Fibroblast of gingiva (primary cell): ENCODE results near the gene FOXP1.
A peak's percentile ranks its signal among the peaks of the same experiment; 100 is the strongest.

Source experiments
- DNase-seq: peaks from one replicate; pipeline ENCODE4 v3.0.0-alpha.2; 2011; ENCODE audit warnings: low read depth

Gene FOXP1

DNA sequence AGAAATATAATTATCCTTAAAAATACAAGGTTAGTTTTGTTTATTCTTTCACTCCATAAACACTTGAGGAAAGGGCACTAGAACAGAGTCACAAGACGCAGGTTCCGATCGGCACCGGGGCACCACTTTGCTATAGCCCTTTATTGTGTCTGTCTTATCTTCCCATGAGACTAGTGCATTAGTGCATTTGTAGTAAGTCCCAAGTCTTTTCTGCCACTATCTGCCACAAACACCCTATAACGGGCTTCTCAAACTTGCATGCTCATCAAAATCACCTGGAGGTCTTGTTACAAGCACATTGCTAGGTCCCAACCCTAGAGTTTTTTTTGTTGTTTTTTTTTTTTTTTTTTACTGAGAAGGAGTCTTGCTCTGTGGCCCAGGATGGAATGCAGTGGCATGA, 213.1 kb downstream of the FOXP1 start:
- no peak for DNase-seq

- DNase-seq = peak; percentile 85
These were observed 213.7 kb downstream of the FOXP1 start for GRCh38 chr3:71369701-71370391.

DNA sequence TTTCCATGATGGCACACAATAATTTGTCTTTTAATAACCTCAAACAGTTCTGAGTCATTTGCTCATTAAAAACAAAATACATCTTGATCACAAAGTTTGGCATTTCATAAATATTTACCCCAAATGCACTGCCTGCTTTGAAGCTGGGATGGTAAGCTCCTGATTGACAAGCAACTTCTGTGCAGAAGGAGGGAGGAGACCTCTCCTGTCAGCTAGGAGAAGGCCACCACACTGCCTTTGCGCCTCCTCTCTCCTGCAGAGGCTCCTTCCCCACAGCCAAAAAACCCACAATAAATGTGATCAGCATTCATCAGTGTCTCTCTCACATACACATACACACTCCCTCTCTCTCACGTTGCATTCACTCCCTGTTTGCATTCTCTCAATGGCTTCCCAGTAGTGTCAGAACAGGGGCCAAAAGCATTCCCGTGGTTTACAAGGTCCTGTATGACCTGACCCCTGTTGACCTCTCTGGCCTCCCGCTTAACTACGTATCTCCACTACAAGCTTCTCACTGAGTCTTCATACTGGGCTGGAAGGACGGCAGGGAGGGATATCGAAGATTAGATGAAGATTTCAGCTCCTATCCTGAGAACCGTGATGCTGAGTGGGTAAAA, 216.4 kb downstream of the FOXP1 start:
- no peak for DNase-seq

- no peak for DNase-seq
These were observed 222.1 kb downstream of the FOXP1 start for GRCh38 chr3:71361334-71361890.

DNA sequence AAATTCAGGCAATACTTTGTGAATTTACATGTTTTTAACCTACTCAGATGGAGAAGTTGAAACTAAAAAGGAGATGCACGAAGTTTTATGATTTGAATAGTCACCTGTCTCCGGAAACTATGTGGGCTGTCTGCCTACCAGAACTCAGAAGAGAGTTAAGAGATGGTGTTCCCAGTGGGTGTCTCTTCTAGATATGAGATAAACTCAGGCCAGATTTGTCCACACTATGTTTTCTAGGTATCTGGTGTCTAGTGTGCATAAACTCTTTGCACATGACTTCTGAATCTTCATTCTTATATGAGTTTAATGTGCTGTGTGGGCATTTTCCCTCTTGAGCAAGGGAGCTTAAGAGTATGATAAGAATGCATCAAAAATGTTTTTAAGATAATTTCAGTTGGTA, 222.8 kb downstream of the FOXP1 start:
- DNase-seq = no peak

DNA sequence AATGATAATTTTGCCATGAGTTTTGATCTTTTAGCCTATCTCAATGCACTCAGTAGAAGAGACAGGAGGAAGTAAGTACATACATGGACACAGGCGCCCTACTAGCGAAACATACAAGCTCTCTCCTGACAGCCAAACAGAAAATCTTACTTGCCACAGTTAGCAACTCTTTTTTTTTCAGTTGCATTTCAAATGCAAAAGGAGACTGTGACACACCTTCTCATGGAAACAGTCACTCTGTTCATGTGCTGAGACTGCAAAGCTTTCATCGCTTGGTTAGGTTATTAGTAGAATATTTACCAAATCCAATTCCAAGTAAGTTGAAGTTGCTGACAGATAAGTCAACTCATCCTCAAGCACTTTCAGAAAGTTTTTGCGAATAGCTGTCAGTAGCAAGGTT, 223.3 kb downstream of the FOXP1 start:
- DNase-seq = no peak

DNA sequence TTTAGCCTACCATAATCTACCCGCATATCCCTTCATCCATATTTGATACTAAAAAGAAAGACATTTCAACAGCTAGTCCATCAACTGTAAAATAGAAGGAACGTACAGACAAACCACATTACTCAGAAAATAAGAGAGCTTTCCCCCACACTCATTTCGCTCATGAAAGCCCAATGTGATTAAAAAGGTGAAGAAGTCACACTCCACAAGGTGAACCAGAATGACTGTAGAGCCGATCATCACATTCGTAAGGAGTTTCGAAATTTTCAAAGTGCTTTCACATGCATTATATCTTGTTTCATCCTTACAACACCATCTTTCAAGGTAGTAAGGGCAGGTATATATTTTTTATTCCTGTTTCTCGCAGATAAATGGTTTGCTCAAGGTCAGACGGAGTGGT, 225.3 kb downstream of the FOXP1 start:
- no peak for DNase-seq

DNA sequence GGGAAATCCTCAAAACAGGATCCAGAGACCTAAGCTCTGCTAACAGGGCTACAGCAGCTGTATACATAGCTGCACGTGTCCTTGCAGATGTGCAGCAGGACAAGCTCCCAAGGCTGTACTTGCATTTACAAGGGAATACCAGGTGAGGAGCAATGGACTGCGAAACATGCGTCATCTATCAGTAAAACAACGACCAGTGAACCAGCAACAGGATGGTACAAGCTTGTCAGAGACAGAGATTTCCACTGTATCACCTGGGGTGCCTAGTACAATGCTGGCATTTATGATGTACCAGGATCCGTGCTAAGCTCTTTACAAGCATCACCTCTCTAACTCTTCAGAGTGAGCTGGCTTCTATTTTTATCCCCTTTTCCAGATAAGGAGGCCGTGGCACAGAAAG, 227.3 kb downstream of the FOXP1 start:
- no peak for DNase-seq

DNA sequence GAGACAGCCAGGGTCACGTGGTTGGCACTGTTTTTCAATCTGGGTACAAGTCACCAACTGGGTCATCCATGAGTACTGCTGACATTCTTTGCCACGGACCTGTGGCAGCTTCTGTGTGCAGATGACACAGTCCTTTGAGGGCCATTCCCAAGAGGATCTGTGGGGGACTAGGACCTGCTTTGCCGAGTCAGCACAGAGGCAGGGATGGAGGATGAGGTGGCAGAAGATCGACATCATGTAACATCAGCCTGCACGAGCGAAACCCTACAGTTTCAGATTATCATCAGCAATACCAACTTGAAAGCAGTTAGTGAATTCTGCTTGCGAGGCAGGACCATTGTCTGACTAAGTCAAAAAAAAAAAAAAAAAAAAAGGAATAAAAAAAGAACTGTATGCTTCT, 227.7 kb downstream of the FOXP1 start:
- no peak for DNase-seq

DNA sequence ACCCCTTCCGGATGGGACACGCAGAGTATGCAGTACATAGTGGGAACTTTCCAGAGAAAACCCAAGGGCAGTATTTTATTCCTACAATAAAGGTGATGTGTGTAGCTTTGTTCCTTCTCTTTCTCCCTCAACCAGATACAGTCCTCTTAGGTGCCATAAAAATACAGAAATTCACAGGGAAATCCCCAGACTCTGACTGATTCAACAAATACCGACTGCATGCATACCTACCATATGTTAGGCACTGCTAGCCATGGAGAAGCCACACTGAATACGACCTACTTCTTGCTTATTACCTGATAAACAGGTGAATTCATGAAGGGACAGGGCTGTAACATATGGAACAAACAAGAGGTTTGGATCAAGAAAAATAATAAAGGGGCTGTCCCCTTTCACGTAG, 228.5 kb downstream of the FOXP1 start:
- no peak for DNase-seq

DNA sequence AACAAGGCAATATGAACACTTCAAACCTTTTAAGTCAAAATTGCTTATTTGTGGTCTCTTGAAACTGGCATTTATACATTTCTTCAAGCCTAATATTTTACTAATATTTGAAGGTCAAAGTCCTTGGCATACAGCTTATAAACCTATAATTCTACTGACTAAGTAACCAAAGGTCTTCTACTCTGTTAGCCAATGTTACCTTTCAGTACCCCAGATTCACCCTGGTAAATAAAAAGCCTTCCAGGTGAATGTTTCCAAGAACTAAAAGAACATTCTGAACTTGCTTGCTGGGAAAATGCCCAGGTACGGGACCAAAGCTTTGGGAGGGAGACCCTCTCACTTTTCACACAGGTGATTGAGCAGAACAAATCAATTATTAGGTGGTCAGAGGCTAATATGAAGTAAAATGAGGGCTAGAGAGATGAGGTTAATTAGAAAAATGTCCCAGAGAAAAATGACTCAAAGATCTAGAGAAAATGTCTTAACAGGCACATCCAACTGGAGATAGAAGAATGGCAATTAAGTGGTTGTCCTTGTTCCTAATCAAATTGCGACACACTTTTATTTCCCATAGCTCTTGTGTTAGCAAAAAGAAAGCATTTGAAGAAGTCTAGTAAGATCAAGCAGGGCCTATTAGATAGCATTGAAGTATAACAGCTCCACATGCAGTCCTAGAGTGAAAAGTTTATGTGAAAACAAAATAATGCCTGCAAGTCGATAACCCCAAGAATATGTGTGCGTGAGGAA, 232.0 kb downstream of the FOXP1 start:
- no peak for DNase-seq

DNA sequence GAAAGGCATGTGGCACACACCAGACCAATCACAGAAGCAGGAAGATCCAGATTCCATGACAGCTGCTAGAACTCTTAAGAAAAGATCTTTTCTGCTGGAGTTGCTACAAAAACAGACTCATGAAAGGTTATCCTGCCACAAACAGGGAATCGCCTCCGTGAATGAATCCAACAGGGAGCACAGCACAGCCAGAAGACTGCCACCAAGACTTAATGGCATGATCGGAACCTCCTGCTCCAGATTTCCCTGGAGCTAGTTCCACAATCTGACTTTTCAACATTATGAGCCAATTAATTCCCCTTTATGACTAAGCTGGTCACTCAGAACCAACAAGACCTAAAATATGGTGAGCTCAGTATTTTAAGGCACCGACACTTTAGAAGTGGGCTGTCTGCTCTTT, 232.5 kb downstream of the FOXP1 start:
- no peak for DNase-seq

- no peak for DNase-seq
These were observed 234.7 kb downstream of the FOXP1 start for GRCh38 chr3:71348831-71349230.

DNA sequence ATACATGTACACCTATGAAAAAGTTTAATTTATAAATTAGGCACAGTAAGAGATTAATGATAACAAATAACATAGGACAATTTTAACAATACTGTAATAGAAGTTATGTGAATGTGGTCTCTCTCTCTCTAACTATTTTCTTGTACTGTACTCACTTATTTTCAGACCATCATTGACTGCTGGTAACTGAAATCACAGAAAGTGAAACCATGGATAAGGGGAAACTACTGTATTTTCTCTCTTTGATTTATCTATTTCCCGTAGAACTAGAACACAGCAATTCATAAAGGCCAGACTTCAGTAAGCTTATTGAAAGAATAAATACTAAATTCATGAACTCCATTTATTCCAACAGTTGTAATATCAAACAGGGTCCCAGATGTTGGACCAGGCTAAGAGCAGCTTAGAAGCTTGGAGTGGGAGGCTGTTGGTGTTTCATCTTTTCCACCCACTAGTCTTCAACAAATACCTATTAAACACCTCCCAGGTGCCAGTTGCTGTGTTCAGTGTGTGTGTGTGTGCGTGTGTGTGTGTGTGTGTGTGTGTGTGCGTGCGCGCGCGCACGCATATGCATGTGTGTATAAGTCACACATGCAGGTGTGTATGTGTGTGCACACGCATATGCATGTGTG, 235.4 kb downstream of the FOXP1 start:
- no peak for DNase-seq

GRCh38 chr3:71346061-71346460, 237.5 kb downstream of the FOXP1 start:
- DNase-seq = no peak

GRCh38 chr3:71345429-71346040, 238.0 kb downstream of the FOXP1 start:
- peak; percentile 82 for DNase-seq

GRCh38 chr3:71341721-71342120, 241.8 kb downstream of the FOXP1 start:
- DNase-seq = peak; percentile 67

- DNase-seq = no peak
These were observed 244.5 kb downstream of the FOXP1 start for GRCh38 chr3:71339049-71339448.

DNA sequence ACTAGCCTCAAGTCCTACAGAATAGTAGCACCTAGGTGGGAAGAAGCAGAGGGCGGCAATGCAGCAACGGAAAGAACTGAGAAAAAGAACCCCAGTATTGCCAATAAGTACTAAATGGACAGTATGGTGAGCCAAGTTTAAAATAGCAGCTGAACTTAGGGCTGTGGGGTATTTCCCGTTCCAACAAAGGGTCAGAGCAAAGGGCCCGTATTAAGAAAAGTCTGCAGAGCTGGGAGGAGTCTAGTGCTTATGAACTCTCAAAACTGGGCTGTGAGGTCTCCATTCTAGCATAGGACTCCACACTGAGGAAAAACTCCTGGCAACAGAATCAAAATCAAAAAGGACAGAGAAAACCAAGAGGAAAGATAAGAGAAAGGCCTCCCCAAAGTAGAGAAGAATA, 250.7 kb downstream of the FOXP1 start:
- DNase-seq = no peak

- DNase-seq = no peak
These were observed 252.6 kb downstream of the FOXP1 start for GRCh38 chr3:71330909-71331308.

GRCh38 chr3:71330505-71330904, 253.0 kb downstream of the FOXP1 start:
- DNase-seq = no peak

DNA sequence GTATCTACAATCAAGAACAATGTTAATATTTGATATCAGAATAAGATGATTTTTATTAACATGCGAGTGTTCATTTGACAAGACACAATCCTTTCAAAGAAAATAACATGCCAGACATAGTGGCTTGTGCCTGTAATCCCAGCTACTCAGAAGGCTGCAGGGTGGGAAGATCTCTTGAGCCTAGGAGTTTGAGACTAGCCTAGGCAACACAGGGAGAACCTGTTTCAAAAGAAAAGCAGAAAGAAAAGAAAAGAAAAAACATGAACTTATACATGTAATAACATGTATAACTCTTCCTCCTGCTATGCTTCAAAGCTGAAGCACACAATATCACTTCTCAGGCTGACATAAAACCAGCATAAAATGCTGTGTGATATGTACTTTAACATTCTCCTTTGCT, 253.7 kb downstream of the FOXP1 start:
- no peak for DNase-seq
